Stimulated activated CD8-positive, alpha-beta memory T cell treated with anti-CD3 and anti-CD28 coated beads, Interleukin-7, amount 100 ng/mL, for 48 hours (primary cell): ENCODE data around the gene NOX5.

Source experiments
- DNase-seq, 2 donors: peaks; one replicate each; pipeline ENCODE4 v3.0.0-alpha.2; 2020; ENCODE audit warnings: low read depth in 1 of 2; ENCODE audit errors: extremely low read depth in 1 of 2

Gene NOX5

DNA sequence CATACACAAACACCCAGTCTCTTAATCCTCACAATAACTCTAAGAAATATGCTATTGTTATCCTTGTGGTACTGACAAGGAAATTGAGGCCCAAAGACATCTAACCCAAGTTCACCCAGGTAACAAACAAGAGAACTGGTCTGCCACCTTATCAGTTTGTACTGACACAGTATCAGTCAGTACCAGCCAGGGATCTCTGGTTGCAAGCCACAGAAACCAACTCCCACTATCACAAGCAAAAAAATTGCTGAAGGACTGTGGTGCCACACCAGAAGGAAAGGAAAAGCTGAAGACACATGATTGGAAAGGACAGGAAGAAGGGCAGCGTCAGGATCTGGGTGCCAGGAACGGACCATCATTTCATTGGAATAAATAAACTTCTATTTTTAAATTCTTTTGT is 82.1 kb downstream of the NOX5 start:
- no peak for DNase-seq

DNA sequence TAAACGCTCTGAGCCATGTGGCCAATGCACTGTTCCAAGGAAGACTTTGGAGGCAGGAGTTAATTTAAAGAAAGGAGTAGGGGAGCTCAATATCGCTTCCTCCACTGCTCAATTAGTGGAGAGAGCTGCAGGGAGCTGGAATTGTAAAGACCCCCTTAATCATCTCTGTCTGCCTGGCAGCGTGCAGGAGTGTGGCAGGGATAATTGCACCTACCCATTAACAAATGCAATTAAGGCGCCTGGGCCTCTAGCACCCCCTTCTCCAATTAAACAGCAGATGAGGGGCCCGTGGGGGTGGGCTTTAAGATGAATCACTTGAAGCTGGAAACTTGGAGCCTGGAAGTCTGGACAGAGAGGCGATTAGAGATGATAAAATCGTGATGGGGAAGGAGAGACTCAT is 84.3 kb downstream of the NOX5 start:
- no peak for DNase-seq

DNA sequence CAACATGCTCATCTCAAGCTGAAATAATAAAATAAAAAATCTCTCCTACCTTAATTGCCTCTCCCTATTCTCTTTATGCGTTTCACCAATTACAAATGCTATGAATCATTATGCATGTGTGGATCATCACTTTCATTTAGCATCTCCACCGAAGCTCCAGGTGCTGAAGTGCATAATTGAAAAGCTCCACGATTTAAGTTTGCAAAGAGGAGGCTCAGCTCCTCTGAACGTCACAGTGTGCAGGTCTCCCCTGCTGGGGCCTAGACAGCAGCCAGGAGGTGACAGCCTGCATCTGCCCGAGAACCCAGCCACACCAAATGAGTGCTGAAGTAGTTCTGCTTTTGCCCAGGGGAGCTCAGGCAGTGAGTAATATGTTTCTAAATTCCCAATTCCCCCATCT is 85.4 kb downstream of the NOX5 start:
- no peak for DNase-seq

GRCh38 chr15:69100821-69101220 is 86.3 kb downstream of the NOX5 start:
- no peak for DNase-seq

- DNase-seq, result no peak
These were observed 89.7 kb downstream of the NOX5 start for GRCh38 chr15:69104050-69104750.

DNA sequence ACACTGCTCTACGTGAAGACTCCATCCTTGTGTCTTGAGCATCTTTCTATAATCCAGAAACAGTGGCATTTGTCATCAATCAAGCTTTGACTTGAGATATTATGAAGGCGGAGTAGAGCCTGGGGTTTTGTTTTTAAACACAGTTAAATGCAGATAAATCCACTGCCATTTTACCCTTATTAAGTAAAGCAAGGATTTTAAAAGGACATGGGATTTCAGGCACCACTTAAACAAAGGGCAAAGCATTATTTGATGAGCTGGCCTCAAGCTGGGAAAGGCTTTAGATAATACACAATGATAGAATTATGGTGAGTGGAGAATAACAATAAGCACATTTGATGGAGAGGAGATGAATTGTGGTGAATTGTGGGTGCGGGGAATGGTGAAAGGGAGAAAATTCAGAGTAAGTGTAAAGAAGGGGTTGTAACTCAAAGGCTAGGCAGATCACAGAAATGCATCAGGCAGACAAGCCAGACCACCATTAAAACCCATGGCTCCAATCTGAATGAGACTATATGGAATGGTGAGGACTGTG is 91.0 kb downstream of the NOX5 start:
- DNase-seq, result no peak

DNA sequence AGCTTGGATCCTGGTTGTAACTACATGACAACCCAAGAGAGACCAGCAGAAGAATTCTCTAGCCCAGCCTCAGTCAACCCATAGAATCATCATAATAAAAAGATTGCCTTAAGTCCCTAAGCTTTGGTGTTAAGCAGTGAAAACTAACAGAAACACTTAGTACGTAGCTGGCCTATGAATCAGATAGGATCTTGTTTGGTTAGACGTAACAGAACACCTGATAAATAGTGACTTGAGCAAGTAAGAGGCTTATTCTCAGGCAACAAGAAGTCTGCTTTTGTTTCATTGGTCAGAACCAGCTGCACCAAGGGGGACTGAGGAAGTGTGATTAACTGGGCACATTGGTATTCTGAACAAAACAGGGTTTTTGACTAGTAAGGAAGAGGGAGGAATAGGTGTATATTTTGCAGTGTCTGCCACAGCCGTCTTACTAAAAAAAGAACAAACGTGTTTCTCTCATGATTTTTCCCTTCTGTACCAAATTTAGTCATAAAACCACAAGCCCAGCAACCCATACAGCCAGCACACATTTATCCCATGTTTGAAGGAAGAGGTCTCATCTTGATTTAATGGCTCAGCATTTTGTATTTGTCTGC is 92.6 kb downstream of the NOX5 start:
- no peak for DNase-seq
